SK-N-SH treated with all-trans-retinoic acid at 6 μM for 48 hours (cell line): ENCODE results near the gene SSC4D.

Experiments
- ATAC-seq: fragments of 200-7000 bp; cut with Tn5 transposase; 3 replicates; pipeline ENCODE4 v1.9.1; 2020; ENCODE audit warnings: mild to moderate bottlenecking, moderate library complexity
- ARNTL ChIP-seq: fragments of 450-650 bp; formaldehyde crosslinking; IDR thresholded peaks from 2 replicates; pipeline ENCODE4 v1.5.0; 2020; ENCODE audit warnings: low read depth, mild to moderate bottlenecking, moderate library complexity, borderline replicate concordance
- BACH2 ChIP-seq: fragments of 250-450 bp; sonication (Bioruptor Pico); IDR thresholded peaks from 2 replicates; pipeline ENCODE4 v1.9.0; 2021; ENCODE audit warnings: mild to moderate bottlenecking, borderline replicate concordance
- CREB5 ChIP-seq: fragments of 250-450 bp; sonication (Bioruptor Pico); IDR thresholded peaks from 2 replicates; pipeline ENCODE4 v1.5.1; 2020; ENCODE audit warnings: low read depth, mild to moderate bottlenecking, moderate library complexity
- CSDC2 ChIP-seq: fragments of 250-450 bp; sonication (Bioruptor Pico); IDR thresholded peaks from 2 replicates; pipeline ENCODE4 v1.5.0; 2020; ENCODE audit warnings: mild to moderate bottlenecking, moderate library complexity
- ESRRG ChIP-seq: fragments of 250-450 bp; sonication (Bioruptor Pico); IDR thresholded peaks from 2 replicates; pipeline ENCODE4 v1.6.1; 2021; ENCODE audit warnings: mild to moderate bottlenecking
- GLIS3 ChIP-seq: fragments of 250-450 bp; sonication (Bioruptor Pico); IDR thresholded peaks from 2 replicates; pipeline ENCODE4 v1.5.0; 2020; ENCODE audit warnings: mild to moderate bottlenecking, moderate library complexity
- ISL1 ChIP-seq: fragments of 250-450 bp; sonication (Bioruptor Pico); IDR thresholded peaks from 2 replicates; pipeline ENCODE4 v2.1.2; 2022; ENCODE audit warnings: mild to moderate bottlenecking, moderate library complexity
- OSR1 ChIP-seq: fragments of 250-450 bp; sonication (Bioruptor Pico); IDR thresholded peaks from 2 replicates; pipeline ENCODE4 v1.8.0; 2022; ENCODE audit warnings: moderate library complexity, mild to moderate bottlenecking, inconsistent platforms
- POU6F1 ChIP-seq: fragments of 250-450 bp; sonication (Bioruptor Pico); IDR thresholded peaks from 2 replicates; pipeline ENCODE4 v1.8.0; 2021; ENCODE audit warnings: low read depth, mild to moderate bottlenecking, moderate library complexity, borderline replicate concordance
- PPARA ChIP-seq: fragments of 250-450 bp; sonication (Bioruptor Pico); IDR thresholded peaks from 2 replicates; pipeline ENCODE4 v1.5.0; 2020; ENCODE audit warnings: mild to moderate bottlenecking, borderline replicate concordance
- SNAI2 ChIP-seq: fragments of 250-450 bp; sonication (Bioruptor Pico); IDR thresholded peaks from 2 replicates; pipeline ENCODE4 v1.5.0; 2020; ENCODE audit warnings: mild to moderate bottlenecking, moderate library complexity
- TOX ChIP-seq: fragments of 250-450 bp; sonication (Bioruptor Pico); IDR thresholded peaks from 2 replicates; pipeline ENCODE4 v1.8.0; 2021; ENCODE audit warnings: mild to moderate bottlenecking, moderate library complexity, borderline replicate concordance
- ZC3H10 ChIP-seq: fragments of 250-450 bp; sonication (Bioruptor Pico); IDR thresholded peaks from 2 replicates; pipeline ENCODE4 v1.5.1; 2021; ENCODE audit warnings: mild to moderate bottlenecking, moderate library complexity
- ZFP3 ChIP-seq: fragments of 250-450 bp; sonication (Bioruptor Pico); IDR thresholded peaks from 2 replicates; pipeline ENCODE4 v1.5.0; 2020; ENCODE audit warnings: mild to moderate bottlenecking, moderate library complexity
- ZFP30 ChIP-seq: fragments of 450-650 bp; formaldehyde crosslinking; IDR thresholded peaks from 2 replicates; pipeline ENCODE4 v1.5.0; 2022; ENCODE audit warnings: mild to moderate bottlenecking, moderate library complexity
- ZNF565 ChIP-seq: fragments of 450-650 bp; formaldehyde crosslinking; conservative IDR thresholded peaks from 2 replicates; pipeline ENCODE4 v1.5.0; 2020; ENCODE audit warnings: low read depth, mild to moderate bottlenecking, moderate library complexity
- ZNF8 ChIP-seq: fragments of 450-650 bp; formaldehyde crosslinking; IDR thresholded peaks from 2 replicates; pipeline ENCODE4 v1.5.0; 2020; ENCODE audit warnings: mild to moderate bottlenecking, moderate library complexity
- TF ChIP-seq, protein P1 (sequence below): fragments of 250-450 bp; sonication (Bioruptor Pico); IDR thresholded peaks from 2 replicates; pipeline ENCODE4 v1.5.0; 2020; ENCODE audit warnings: mild to moderate bottlenecking, moderate library complexity
- TF ChIP-seq, protein P2 (sequence below): fragments of 250-450 bp; sonication (Bioruptor Pico); IDR thresholded peaks from 2 replicates; pipeline ENCODE4 v1.8.0; 2020; ENCODE audit warnings: mild to moderate bottlenecking, moderate library complexity, borderline replicate concordance

Gene SSC4D

DNA sequence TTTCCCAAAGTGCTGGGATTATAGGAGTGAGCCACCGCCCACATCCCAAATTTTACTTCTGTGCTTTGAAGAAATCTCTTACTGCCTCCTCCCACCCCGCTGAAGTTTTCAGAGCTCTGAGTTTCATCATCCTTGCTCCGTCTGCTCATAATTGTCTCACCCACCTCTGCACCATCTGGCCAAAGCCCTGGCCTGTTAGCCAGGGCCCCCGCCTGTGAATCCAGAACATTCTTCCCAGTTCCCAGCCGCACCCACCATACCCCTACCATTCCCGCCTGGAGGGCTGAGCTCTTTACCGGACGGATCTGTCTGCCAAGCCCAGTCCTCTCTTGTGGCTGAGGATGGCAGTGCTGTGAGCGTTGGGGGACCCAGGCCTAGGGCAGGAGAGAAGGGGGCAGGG lies 14.5 kb downstream of the SSC4D start:
- TF ChIP-seq GLIS3, result no peak
- TF ChIP-seq ZNF8, result no peak
- no peak for TF ChIP-seq CREB5
- no peak for TF ChIP-seq ZC3H10 (CRISPR knock-in tag)
- no peak for TF ChIP-seq OSR1 (CRISPR knock-in tag)
- TF ChIP-seq, all 23 proteins: peak for 0
- no peak for ATAC-seq

- peak; percentile 86 for ATAC-seq
- TF ChIP-seq, protein P1, sequence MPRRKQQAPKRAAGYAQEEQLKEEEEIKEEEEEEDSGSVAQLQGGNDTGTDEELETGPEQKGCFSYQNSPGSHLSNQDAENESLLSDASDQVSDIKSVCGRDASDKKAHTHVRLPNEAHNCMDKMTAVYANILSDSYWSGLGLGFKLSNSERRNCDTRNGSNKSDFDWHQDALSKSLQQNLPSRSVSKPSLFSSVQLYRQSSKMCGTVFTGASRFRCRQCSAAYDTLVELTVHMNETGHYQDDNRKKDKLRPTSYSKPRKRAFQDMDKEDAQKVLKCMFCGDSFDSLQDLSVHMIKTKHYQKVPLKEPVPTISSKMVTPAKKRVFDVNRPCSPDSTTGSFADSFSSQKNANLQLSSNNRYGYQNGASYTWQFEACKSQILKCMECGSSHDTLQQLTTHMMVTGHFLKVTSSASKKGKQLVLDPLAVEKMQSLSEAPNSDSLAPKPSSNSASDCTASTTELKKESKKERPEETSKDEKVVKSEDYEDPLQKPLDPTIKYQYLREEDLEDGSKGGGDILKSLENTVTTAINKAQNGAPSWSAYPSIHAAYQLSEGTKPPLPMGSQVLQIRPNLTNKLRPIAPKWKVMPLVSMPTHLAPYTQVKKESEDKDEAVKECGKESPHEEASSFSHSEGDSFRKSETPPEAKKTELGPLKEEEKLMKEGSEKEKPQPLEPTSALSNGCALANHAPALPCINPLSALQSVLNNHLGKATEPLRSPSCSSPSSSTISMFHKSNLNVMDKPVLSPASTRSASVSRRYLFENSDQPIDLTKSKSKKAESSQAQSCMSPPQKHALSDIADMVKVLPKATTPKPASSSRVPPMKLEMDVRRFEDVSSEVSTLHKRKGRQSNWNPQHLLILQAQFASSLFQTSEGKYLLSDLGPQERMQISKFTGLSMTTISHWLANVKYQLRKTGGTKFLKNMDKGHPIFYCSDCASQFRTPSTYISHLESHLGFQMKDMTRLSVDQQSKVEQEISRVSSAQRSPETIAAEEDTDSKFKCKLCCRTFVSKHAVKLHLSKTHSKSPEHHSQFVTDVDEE (CRISPR knock-in tag), result peak; percentile 58; the same call in 1 of the 2 replicates
- TF ChIP-seq GLIS3 (no peak), ZFP3 (CRISPR knock-in tag) (peak; percentile 69; the same call in 1 of the 2 replicates), SNAI2 (CRISPR knock-in tag) (no peak), CSDC2 (CRISPR knock-in tag) (peak; percentile 83; the same call in 1 of the 2 replicates)
Measured at GRCh38 chr7:76393116-76394031, 16.1 kb downstream of the SSC4D start.

- TF ChIP-seq, protein P2, sequence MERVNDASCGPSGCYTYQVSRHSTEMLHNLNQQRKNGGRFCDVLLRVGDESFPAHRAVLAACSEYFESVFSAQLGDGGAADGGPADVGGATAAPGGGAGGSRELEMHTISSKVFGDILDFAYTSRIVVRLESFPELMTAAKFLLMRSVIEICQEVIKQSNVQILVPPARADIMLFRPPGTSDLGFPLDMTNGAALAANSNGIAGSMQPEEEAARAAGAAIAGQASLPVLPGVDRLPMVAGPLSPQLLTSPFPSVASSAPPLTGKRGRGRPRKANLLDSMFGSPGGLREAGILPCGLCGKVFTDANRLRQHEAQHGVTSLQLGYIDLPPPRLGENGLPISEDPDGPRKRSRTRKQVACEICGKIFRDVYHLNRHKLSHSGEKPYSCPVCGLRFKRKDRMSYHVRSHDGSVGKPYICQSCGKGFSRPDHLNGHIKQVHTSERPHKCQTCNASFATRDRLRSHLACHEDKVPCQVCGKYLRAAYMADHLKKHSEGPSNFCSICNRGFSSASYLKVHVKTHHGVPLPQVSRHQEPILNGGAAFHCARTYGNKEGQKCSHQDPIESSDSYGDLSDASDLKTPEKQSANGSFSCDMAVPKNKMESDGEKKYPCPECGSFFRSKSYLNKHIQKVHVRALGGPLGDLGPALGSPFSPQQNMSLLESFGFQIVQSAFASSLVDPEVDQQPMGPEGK (CRISPR knock-in tag), result no peak
- TF ChIP-seq ARNTL (CRISPR knock-in tag), result no peak
- TF ChIP-seq ESRRG (CRISPR knock-in tag), result no peak
- TF ChIP-seq BACH2 (CRISPR knock-in tag), result no peak
- TF ChIP-seq ZNF8, result no peak
- no peak for TF ChIP-seq GLIS3
- TF ChIP-seq ZFP30 (CRISPR knock-in tag), result no peak
- TF ChIP-seq TOX (CRISPR knock-in tag), result no peak
- no peak for TF ChIP-seq ZNF565 (CRISPR knock-in tag)
- no peak for TF ChIP-seq ZC3H10 (CRISPR knock-in tag)
- TF ChIP-seq POU6F1 (CRISPR knock-in tag), result no peak
- TF ChIP-seq CREB5, result no peak
- TF ChIP-seq, protein P1 (CRISPR knock-in tag), result no peak
- TF ChIP-seq PPARA (CRISPR knock-in tag), result no peak
- no peak for TF ChIP-seq ZFP3 (CRISPR knock-in tag)
- TF ChIP-seq ISL1 (CRISPR knock-in tag), result no peak
- no peak for TF ChIP-seq CSDC2 (CRISPR knock-in tag)
- no peak for ATAC-seq
Measured at GRCh38 chr7:76392531-76393115, 16.9 kb downstream of the SSC4D start.
